Type B pancreatic cell (in vitro differentiated cells): Measurements from ENCODE around the gene VAT1L. TPM values are rescaled to one million over a fixed set of nuclear protein-coding genes. Genes with fewer than 3 reads are reported as not detected.

ENCODE experiments used
- DNase-seq: peaks from one replicate; pipeline ENCODE4 v3.0.0; 2021; ENCODE audit warnings: mixed read lengths; ENCODE audit not compliant: unreplicated experiment; ENCODE audit errors: extremely low spot score
- H3K27ac Mint-ChIP-seq: 2 replicates; pipeline ENCODE4 v1.8.0; 2021; ENCODE audit warnings: mild to moderate bottlenecking, mixed read lengths
- H3K27me3 Mint-ChIP-seq: 2 replicates; pipeline ENCODE4 v1.8.0; 2021; ENCODE audit warnings: mixed read lengths
- H3K36me3 Mint-ChIP-seq: 2 replicates; pipeline ENCODE4 v1.8.0; 2021; ENCODE audit warnings: mixed read lengths
- H3K4me1 Mint-ChIP-seq: one replicate; pipeline ENCODE4 v1.8.0; 2021; ENCODE audit warnings: mixed read lengths; ENCODE audit not compliant: unreplicated experiment
- H3K4me3 Mint-ChIP-seq: 2 replicates; pipeline ENCODE4 v1.8.0; 2021; ENCODE audit warnings: mild to moderate bottlenecking, mixed read lengths
- H3K9me3 Mint-ChIP-seq: 2 replicates; pipeline ENCODE4 v1.8.0; 2021; ENCODE audit warnings: mixed read lengths
- total RNA-seq: library from RNA; stranded (reverse); gene quantifications from 2 replicates; pipeline ENCODE4 v1.2.1, GENCODE V29; 2021; ENCODE audit warnings: low replicate concordance
- TF ChIP-seq, protein P1 (sequence below): fragments of 200-600 bp; sonication (generic); conservative IDR thresholded peaks from 2 replicates; pipeline ENCODE4 v1.5.0; 2021; ENCODE audit warnings: antibody characterized with exemption, mild to moderate bottlenecking

VAT1L gene
- total RNA-seq, 1 donor from 2014 or later, result 12.4 TPM

DNA sequence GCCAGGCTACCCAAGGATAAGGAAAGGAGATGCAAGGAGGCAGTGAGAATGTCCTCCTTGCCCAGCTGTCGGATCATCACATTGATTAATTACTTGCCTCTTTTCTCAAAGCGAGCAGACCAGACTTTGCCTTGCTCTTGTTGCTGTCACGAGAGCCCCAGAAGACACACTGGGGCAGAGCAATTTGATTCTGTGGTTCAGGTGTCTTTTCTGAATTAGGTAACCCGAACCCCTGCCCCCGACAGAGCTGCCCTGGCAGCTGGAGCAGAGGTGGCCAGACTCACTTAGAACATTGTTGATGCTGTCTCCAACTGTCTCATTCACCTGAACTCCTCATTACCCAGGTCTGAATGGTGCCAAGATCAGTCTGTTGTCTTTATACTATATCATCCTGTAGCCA, 34.3 kb downstream of the VAT1L start:
- Mint-ChIP-seq H3K27me3 (peaks cover 17% of the 10 kb centered on the region), H3K4me3 (no peak overlapping the region), H3K36me3 (no peaks in the 10 kb centered on the region), H3K4me1 (no peaks in the 10 kb centered on the region), H3K9me3 (no peaks in the 10 kb centered on the region), H3K27ac (no peak overlapping the region)
- DNase-seq, result no peak
- TF ChIP-seq, protein P1, sequence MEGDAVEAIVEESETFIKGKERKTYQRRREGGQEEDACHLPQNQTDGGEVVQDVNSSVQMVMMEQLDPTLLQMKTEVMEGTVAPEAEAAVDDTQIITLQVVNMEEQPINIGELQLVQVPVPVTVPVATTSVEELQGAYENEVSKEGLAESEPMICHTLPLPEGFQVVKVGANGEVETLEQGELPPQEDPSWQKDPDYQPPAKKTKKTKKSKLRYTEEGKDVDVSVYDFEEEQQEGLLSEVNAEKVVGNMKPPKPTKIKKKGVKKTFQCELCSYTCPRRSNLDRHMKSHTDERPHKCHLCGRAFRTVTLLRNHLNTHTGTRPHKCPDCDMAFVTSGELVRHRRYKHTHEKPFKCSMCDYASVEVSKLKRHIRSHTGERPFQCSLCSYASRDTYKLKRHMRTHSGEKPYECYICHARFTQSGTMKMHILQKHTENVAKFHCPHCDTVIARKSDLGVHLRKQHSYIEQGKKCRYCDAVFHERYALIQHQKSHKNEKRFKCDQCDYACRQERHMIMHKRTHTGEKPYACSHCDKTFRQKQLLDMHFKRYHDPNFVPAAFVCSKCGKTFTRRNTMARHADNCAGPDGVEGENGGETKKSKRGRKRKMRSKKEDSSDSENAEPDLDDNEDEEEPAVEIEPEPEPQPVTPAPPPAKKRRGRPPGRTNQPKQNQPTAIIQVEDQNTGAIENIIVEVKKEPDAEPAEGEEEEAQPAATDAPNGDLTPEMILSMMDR, result no peak

DNA sequence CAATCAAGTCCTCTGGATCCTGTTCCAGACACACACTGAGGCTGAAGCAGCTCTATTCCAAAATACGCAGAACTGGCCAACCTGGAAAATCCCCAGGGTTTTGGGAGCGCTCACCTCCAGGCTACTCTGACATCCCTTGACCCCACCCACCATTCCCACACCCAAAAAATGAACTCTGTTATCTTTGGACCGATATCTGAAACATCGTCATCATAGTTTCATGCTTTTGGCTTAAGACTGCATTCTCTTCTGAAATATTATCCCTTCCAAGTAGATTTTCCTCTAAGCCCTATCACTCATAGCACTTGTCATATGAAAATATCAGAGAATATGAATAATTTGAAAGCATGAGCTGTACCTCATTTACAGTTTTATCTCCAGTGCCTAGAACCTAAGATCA, 34.7 kb downstream of the VAT1L start:
- no peak overlapping the region for H3K4me3 Mint-ChIP-seq
- peaks cover 16% of the 10 kb centered on the region for H3K27me3 Mint-ChIP-seq
- H3K27ac Mint-ChIP-seq, result no peak overlapping the region
- no peaks in the 10 kb centered on the region for H3K36me3 Mint-ChIP-seq
- H3K9me3 Mint-ChIP-seq, result no peaks in the 10 kb centered on the region
- DNase-seq, result no peak
- H3K4me1 Mint-ChIP-seq, result no peaks in the 10 kb centered on the region
- TF ChIP-seq, protein P1, result no peak

DNA sequence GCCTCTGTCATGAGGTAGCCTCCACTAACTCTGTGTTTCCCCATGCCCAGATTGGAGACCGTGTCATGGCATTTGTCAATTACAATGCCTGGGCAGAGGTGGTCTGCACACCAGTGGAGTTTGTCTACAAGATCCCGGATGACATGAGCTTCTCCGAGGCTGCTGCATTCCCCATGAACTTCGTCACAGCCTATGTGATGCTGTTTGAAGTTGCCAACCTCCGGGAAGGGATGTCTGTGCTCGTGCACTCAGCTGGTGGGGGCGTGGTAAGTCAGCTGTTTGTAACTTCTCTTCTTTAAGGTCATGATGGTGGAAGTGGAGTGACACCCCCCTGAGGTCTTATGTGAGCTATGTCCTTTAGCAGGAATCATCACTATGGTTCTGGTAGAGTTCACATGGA, 36.8 kb downstream of the VAT1L start:
- H3K27ac Mint-ChIP-seq, result no peak overlapping the region
- no peaks in the 10 kb centered on the region for H3K36me3 Mint-ChIP-seq
- peaks cover 6% of the 10 kb centered on the region for H3K27me3 Mint-ChIP-seq
- H3K4me1 Mint-ChIP-seq, result no peaks in the 10 kb centered on the region
- H3K4me3 Mint-ChIP-seq, result no peak overlapping the region
- no peaks in the 10 kb centered on the region for H3K9me3 Mint-ChIP-seq
- TF ChIP-seq, protein P1, result no peak
- DNase-seq, result no peak

DNA sequence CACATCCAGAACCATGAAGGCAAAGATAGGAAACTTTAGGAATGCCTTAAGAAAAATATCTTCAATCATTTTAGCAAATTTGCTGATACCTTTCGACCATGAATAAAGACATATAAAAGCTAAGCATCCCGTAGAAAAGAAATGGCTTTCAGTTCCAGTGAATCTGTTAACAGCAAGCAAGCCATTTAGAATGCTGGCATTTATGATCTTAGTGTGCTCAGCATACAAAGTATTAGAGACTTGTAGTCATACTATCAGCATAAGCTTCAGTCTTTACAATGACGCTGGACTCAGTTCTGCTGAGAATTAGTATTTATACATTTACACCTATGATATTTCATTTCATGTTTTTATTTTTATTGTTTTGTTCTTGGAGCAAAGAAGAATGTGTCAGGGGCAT, 38.7 kb downstream of the VAT1L start:
- no peak for DNase-seq
- Mint-ChIP-seq H3K36me3 (no peaks in the 10 kb centered on the region), H3K27me3 (no peaks in the 10 kb centered on the region), H3K4me3 (no peak overlapping the region), H3K9me3 (no peaks in the 10 kb centered on the region), H3K4me1 (no peaks in the 10 kb centered on the region), H3K27ac (no peak overlapping the region)
- TF ChIP-seq, protein P1, result no peak

DNA sequence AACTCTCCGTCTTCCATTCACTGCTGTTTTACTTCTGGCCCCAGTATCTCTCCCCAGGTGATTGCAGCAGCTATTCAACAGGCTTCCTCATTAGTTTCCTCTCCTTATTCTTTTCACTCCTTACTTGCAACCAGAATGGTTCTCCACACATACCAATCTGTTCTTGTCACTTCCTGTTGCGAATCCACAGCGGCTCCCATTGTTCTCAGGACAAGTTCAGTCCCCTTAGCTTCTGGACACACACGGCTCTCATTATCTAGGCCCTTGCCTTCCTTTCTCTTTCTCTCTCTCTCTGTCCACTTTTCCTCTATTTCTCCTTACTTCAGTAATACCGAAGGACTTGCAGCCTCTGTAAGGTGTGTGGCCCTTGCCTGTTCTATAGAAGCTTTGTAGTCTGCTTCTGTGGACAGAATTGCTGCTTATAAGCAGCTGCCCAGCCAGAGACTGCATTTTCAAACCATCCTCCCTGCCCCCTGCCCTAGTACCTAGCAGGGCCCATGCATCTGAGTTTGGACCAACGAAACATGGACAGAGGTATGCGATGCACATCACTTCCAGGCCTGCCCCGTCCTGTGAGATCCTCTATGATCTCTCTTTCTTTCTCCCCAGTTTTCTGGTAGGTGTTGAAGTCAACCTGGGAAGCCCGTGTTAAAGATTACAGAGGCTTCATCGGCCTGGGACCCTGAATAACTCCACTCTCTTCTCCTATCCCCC, 45.7 kb downstream of the VAT1L start:
- Mint-ChIP-seq H3K36me3 (peaks cover 6% of the 10 kb centered on the region), H3K27me3 (peaks cover 4% of the 10 kb centered on the region), H3K9me3 (no peaks in the 10 kb centered on the region), H3K4me3 (peak overlapping the region; percentile 18), H3K27ac (peak overlapping the region; percentile 60), H3K4me1 (peaks cover 36% of the 10 kb centered on the region)
- no peak for DNase-seq
- TF ChIP-seq, protein P1, result no peak
